Bronchial epithelial cell (primary cell): ENCODE results near the gene ZNF232. TPM values are rescaled to one million over a fixed set of nuclear protein-coding genes. Genes with fewer than 3 reads are reported as not detected.
"Not testable (repeated sequence)": the region's sequence is repeated elsewhere in the genome, so short reads cannot be mapped to it uniquely, and the experiment has no call there.

ENCODE experiments used
- DNase-seq: peaks from one replicate; pipeline ENCODE4 v3.0.0-alpha.2; 2010; ENCODE audit warnings: low read depth
- FAIRE-seq: peaks from 2 replicates; lab custom pipeline; 2011; peaks lifted over from hg19 to GRCh38; lab: Jason Lieb, UNC
- H3K27me3 ChIP-seq: 2 replicates; pipeline ENCODE4 v1.5.1; 2011; ENCODE audit warnings: low read length; ENCODE audit not compliant: control insufficient read depth, insufficient read depth
- H3K36me3 ChIP-seq: 2 replicates; pipeline ENCODE4 v1.5.1; 2011; ENCODE audit warnings: low read length; ENCODE audit not compliant: control insufficient read depth, insufficient read depth
- H3K4me3 ChIP-seq: 2 replicates; pipeline ENCODE4 v1.5.1; 2011; ENCODE audit warnings: mild to moderate bottlenecking, low read depth, low read length, control low read depth
- total RNA-seq: library from RNA; depleted of rRNA; stranded (reverse); fragments of >200 nt; gene quantifications from 2 replicates; pipeline ENCODE4 v1.2.1, GENCODE V29; 2014
- TF ChIP-seq, protein P1 (sequence below): IDR thresholded peaks from 2 replicates; pipeline ENCODE4 v1.5.1; 2011; ENCODE audit warnings: mild to moderate bottlenecking, moderate library complexity, low read length, control low read depth, inconsistent platforms; ENCODE audit not compliant: insufficient read depth, severe bottlenecking

ZNF232 gene
- total RNA-seq, 1 donor from 2014 or later = 10.0 TPM

DNA sequence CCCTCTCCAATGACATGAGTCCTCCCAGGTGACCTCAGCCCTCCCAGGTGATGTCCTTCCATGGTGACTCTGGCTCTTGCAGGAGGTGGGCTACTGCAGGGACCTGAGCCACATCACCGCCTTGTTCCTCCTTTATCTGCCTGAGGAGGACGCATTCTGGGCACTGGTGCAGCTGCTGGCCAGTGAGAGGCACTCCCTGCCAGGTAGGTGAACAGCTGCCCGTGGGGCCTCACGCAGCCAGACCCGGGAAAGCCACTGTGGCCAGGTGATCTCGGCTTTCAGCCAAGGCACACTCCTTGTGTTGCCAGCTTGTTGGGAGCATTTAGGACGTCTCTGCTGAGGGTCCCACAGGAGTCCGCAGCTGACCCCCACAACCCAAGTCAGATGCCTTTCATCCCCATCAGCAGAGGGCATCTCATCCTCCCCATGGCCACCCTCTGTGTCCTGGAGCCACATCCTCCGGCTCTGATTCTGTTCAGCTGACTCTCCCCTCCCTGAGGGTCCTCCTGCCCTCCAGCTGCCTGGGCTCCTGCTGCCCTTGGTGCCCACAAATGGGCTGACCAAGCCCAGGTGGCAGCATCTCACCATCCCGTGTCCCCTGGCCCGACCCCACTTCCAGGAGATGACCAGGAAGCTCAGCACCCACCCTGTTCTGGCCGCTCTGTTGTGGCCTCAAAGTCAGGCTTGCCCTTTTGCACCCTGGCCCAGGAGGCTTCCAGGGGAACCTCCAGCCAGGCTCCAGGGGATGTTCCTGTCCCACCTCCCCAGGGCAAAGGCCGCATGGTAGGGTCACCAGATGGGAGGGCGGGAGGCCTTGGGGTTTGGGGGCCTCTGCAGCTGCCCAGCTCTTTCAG lies 24.3 kb upstream of the ZNF232 start:
- no peak overlapping the region for H3K4me3 ChIP-seq
- TF ChIP-seq, protein P1, sequence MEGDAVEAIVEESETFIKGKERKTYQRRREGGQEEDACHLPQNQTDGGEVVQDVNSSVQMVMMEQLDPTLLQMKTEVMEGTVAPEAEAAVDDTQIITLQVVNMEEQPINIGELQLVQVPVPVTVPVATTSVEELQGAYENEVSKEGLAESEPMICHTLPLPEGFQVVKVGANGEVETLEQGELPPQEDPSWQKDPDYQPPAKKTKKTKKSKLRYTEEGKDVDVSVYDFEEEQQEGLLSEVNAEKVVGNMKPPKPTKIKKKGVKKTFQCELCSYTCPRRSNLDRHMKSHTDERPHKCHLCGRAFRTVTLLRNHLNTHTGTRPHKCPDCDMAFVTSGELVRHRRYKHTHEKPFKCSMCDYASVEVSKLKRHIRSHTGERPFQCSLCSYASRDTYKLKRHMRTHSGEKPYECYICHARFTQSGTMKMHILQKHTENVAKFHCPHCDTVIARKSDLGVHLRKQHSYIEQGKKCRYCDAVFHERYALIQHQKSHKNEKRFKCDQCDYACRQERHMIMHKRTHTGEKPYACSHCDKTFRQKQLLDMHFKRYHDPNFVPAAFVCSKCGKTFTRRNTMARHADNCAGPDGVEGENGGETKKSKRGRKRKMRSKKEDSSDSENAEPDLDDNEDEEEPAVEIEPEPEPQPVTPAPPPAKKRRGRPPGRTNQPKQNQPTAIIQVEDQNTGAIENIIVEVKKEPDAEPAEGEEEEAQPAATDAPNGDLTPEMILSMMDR = no peak
- no peak for DNase-seq
- no peak for FAIRE-seq
- H3K27me3 ChIP-seq = no peaks in the 10 kb centered on the region
- H3K36me3 ChIP-seq = no peaks in the 10 kb centered on the region

GRCh38 chr17:5135131-5135712 lies 23.5 kb upstream of the ZNF232 start:
- not testable (repeated sequence) for H3K27me3 ChIP-seq, DNase-seq, H3K36me3 ChIP-seq, FAIRE-seq, H3K4me3 ChIP-seq

GRCh38 chr17:5134571-5134970 lies 22.9 kb upstream of the ZNF232 start:
- peak; percentile 7 for FAIRE-seq
- DNase-seq, H3K36me3 ChIP-seq, H3K27me3 ChIP-seq, H3K4me3 ChIP-seq: not testable (repeated sequence)

GRCh38 chr17:5133961-5134360 lies 22.3 kb upstream of the ZNF232 start:
- H3K27me3 ChIP-seq, DNase-seq, H3K4me3 ChIP-seq, H3K36me3 ChIP-seq: not testable (repeated sequence)
- FAIRE-seq = peak; percentile 28

GRCh38 chr17:5133311-5133710 lies 21.6 kb upstream of the ZNF232 start:
- no peaks in the 10 kb centered on the region for H3K27me3 ChIP-seq
- TF ChIP-seq, protein P1 = no peak
- DNase-seq (no peak), FAIRE-seq (no peak)
- H3K36me3 ChIP-seq = no peaks in the 10 kb centered on the region
- H3K4me3 ChIP-seq = no peak overlapping the region

- FAIRE-seq, H3K4me3 ChIP-seq, DNase-seq, H3K36me3 ChIP-seq, H3K27me3 ChIP-seq: not testable (repeated sequence)
Observed at GRCh38 chr17:5132503-5133225, 21.0 kb upstream of the ZNF232 start.

- H3K36me3 ChIP-seq, H3K4me3 ChIP-seq, FAIRE-seq, H3K27me3 ChIP-seq, DNase-seq: not testable (repeated sequence)
Observed at GRCh38 chr17:5131799-5132502, 20.3 kb upstream of the ZNF232 start.
